Upper lobe of right lung (tissue), 1 donor: Measurements from ENCODE around the gene IGSF9B. TPM values are rescaled to one million over a fixed set of nuclear protein-coding genes. Genes with fewer than 3 reads are reported as not detected.

Source experiments
- ATAC-seq: fragments of 200-7000 bp; cut with Tn5 transposase; one replicate; pipeline ENCODE4 v1.9.1; 2020; ENCODE audit warnings: mild to moderate bottlenecking, moderate library complexity
- DNase-seq: peaks from one replicate; pipeline ENCODE4 v3.0.0-alpha.2; 2020
- H3K27ac ChIP-seq: fragments of 200-600 bp; one replicate; pipeline ENCODE4 v1.8.0; 2022
- H3K27me3 ChIP-seq: fragments of 200-600 bp; one replicate; pipeline ENCODE4 v1.8.0; 2022; ENCODE audit warnings: mild to moderate bottlenecking
- H3K36me3 ChIP-seq: fragments of 200-600 bp; one replicate; pipeline ENCODE4 v1.8.0; 2022
- H3K4me1 ChIP-seq: fragments of 200-600 bp; one replicate; pipeline ENCODE4 v1.8.0; 2022
- H3K4me3 ChIP-seq: fragments of 200-600 bp; one replicate; pipeline ENCODE4 v1.8.0; 2022; ENCODE audit warnings: mild to moderate bottlenecking
- H3K9me3 ChIP-seq: fragments of 200-600 bp; one replicate; pipeline ENCODE4 v1.8.0; 2022
- CTCF ChIP-seq: fragments of 200-600 bp; IDR thresholded peaks from one replicate; pipeline ENCODE4 v1.8.0; 2022; ENCODE audit warnings: antibody characterized with exemption
- intact Hi-C: fragments of 100-400 bp; cut with DNase I; formaldehyde crosslinking; loops from one replicate; pipeline ENCODE4 v1.11.0; 2022
- total RNA-seq: library from RNA; stranded (reverse); fragmentation: NEBNext Ultra II Directional; extraction: Animal tissue kit (Norgen Biotek cat#: 25700); gene quantifications from one replicate; pipeline ENCODE4 v1.2.1, GENCODE V29; 2021
- donor health status: DM: no; HTN: yes; CAD: no; lungs with severe emphysema.

IGSF9B gene
- total RNA-seq, 1 donor from 2014 or later = 2.9 TPM

- no peak for TF ChIP-seq CTCF
- intact Hi-C loops = no loop called here
- ATAC-seq = no peak
- H3K27ac ChIP-seq = no peak overlapping the region
- no peaks in the 10 kb centered on the region for H3K9me3 ChIP-seq
- no peaks in the 10 kb centered on the region for H3K36me3 ChIP-seq
- no peak overlapping the region for H3K4me3 ChIP-seq
- no peak for DNase-seq
- H3K4me1 ChIP-seq = no peaks in the 10 kb centered on the region
- H3K27me3 ChIP-seq = no peaks in the 10 kb centered on the region
Measured at GRCh38 chr11:133895551-133895950, 61.2 kb downstream of the IGSF9B start.

- no peak for TF ChIP-seq CTCF
- DNase-seq (no peak), ATAC-seq (no peak)
- Histone ChIP-seq H3K4me1 (no peaks in the 10 kb centered on the region), H3K36me3 (no peaks in the 10 kb centered on the region), H3K9me3 (no peaks in the 10 kb centered on the region), H3K4me3 (no peak overlapping the region), H3K27ac (no peak overlapping the region), H3K27me3 (no peaks in the 10 kb centered on the region)
- intact Hi-C loops = no loop called here
Measured at GRCh38 chr11:133895061-133895479, 61.7 kb downstream of the IGSF9B start.

- no peak for ATAC-seq
Measured at GRCh38 chr11:133893381-133893780, 63.4 kb downstream of the IGSF9B start.

GRCh38 chr11:133892584-133893380, 64.0 kb downstream of the IGSF9B start:
- intact Hi-C loops = no loop called here
- Histone ChIP-seq H3K4me3 (no peak overlapping the region), H3K4me1 (no peaks in the 10 kb centered on the region), H3K9me3 (no peaks in the 10 kb centered on the region), H3K27me3 (no peaks in the 10 kb centered on the region), H3K27ac (no peak overlapping the region), H3K36me3 (no peaks in the 10 kb centered on the region)
- TF ChIP-seq CTCF = no peak
- DNase-seq = no peak
- no peak for ATAC-seq

More at GRCh38 chr11:133893381-133893780, 63.4 kb downstream of the IGSF9B start:
- H3K9me3 ChIP-seq = no peaks in the 10 kb centered on the region
- H3K27ac ChIP-seq = no peak overlapping the region
- no peak for TF ChIP-seq CTCF
- H3K4me3 ChIP-seq = no peak overlapping the region
- intact Hi-C loops = no loop called here
- DNase-seq = no peak
- no peaks in the 10 kb centered on the region for H3K4me1 ChIP-seq
- no peaks in the 10 kb centered on the region for H3K27me3 ChIP-seq
- H3K36me3 ChIP-seq = no peaks in the 10 kb centered on the region

- Histone ChIP-seq H3K4me1 (no peaks in the 10 kb centered on the region), H3K27me3 (no peaks in the 10 kb centered on the region), H3K4me3 (no peak overlapping the region), H3K36me3 (no peaks in the 10 kb centered on the region), H3K27ac (no peak overlapping the region), H3K9me3 (no peaks in the 10 kb centered on the region)
- no peak for DNase-seq
- intact Hi-C loops = no loop called here
- no peak for TF ChIP-seq CTCF
- ATAC-seq = no peak
Measured at GRCh38 chr11:133892126-133892525, 64.6 kb downstream of the IGSF9B start.
